Measurements from ENCODE around the gene HPD. TPM values are rescaled to one million over a fixed set of nuclear protein-coding genes. Genes with fewer than 3 reads are reported as not detected.
A peak's percentile ranks its signal among the peaks of the same experiment; 100 is the strongest.
"Not testable (repeated sequence)": the region's sequence is repeated elsewhere in the genome, so short reads cannot be mapped to it uniquely, and the experiment has no call there.

The HPD gene
- polyA plus RNA-seq: 1 to 10 TPM in 2 of 3 donors, under 1 TPM in 1; 0.91 to 4.5 (median 3.5) TPM

DNA sequence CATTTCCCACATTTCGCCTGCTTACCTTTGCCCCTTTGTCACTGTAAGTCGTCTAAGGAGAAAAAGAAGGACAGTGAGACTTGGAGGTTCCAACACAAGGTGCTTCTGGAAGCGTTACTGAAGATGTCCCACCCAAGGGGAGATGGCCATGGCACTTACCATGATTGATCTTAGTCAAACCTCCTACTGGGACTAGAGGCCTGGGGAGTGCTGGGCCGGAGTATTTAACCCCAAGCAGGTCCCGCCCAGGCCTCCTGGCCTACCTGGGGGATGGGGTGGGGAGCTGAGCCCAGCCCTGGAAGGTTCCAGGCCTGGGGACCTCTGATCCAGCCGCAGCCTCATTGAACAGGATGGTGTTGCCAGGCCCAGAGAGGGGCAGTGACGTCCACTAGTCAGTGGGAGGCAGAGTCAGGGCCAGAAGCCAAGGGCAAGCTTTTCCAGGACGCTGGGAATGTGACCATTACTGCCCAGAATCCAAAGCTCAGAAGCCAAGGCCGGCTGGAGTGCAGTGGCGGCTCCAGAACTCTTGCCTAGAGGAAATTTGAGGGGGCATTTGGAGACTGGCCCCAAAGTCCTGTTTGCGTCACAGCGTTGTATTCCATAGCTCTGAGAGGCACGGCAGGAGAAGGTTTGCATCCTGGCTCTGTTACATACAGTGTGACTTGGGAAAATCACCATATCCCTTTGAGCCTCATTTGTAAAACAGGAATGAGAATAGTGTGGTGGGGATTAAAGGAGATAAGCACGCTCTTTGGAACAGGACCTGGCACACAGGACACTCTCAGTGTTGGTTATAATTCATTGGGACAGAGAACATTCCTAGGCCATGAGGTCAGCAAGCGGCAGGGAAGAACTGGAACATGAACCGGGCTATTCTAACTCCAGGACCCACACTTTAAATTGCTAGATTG is at the start of gene HPD:
TSS of gene HPD (minus strand) at position 198 of the 911 bp plus-strand sequence. CDS start at position 162, 36 bp downstream.
- 57 to 60% (median 60%) methylated on average over 16 of the region's 16 CpGs for WGBS, 3 donors

DNA sequence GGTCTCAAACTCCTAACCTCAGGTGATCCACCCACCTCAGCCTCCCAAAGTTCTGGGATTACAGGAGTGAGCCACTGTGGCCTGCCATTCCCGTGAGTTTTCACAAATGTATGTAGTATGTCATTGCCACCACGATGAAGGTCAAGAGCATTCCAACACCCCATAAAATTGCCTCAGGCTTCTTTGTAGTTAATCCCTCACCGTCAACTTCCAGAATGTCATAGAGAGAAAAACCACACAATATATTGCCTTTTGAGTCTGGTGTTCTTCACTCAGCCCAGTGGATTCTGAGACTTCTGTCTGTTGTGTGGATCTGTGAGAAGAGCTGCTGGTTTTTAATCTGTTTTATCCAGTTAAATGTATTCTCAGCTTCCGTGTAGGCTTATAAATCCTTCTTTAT is 47.1 kb upstream of the HPD start:
- 78 to 91% (median 81%) methylated on average over 4 of the region's 4 CpGs for WGBS, 3 donors
- no peak overlapping the region for H3K27ac ChIP-seq (ENCODE audit: low read depth, low read length)

More for the DNA sequence above, at the start of gene HPD:
- no peak within 1 kb of the TSS for H3K27ac ChIP-seq (ENCODE audit: low read depth, low read length)

DNA sequence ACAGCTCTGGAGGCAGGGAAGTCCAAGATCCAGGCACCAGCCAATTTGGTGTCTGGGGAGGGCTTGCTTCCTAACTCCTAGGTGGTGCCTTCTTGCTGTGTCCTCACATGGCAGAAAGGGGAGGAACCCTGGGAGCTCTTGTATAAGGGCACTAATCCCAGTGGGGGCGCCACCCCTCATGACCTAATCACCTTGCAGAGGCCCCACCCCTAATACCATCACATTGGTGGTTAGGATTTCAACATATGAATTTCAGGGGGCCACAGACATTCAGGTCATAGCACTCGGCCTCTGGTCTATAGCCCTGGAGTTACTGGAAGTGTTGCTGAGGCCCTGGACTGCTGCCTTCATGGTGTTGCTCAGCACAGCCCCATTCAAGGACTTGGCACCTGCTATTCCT is 44.5 kb upstream of the HPD start:
- 82 to 96% (median 87%) methylated on average over 2 of the region's 2 CpGs for WGBS, 3 donors
- H3K27ac ChIP-seq (ENCODE audit: low read depth, low read length): no peak overlapping the region

- no peak overlapping the region for H3K27ac ChIP-seq (ENCODE audit: low read depth, low read length)
- WGBS, 3 donors: 93 to 96% (median 96%) methylated on average over 14 of the region's 14 CpGs
These were observed 40.9 kb upstream of the HPD start for GRCh38 chr12:121899590-121899989.

GRCh38 chr12:121898287-121898686 is 39.6 kb upstream of the HPD start:
- no peak overlapping the region for H3K27ac ChIP-seq (ENCODE audit: low read depth, low read length)

GRCh38 chr12:121894633-121895032 is 36.0 kb upstream of the HPD start:
- 54 to 63% (median 59%) methylated on average over 7 of the region's 7 CpGs for WGBS, 3 donors
- H3K27ac ChIP-seq (ENCODE audit: low read depth, low read length): no peak overlapping the region

More at GRCh38 chr12:121898287-121898686, 39.6 kb upstream of the HPD start:
- 65 to 89% (median 85%) methylated on average over 5 of the region's 5 CpGs for WGBS, 3 donors

- no peak overlapping the region for H3K27ac ChIP-seq (ENCODE audit: low read depth, low read length)
- 25 to 72% (median 59%) methylated on average over 1 of the region's 1 CpG for WGBS, 3 donors
These were observed 35.4 kb upstream of the HPD start for GRCh38 chr12:121893961-121894460.

DNA sequence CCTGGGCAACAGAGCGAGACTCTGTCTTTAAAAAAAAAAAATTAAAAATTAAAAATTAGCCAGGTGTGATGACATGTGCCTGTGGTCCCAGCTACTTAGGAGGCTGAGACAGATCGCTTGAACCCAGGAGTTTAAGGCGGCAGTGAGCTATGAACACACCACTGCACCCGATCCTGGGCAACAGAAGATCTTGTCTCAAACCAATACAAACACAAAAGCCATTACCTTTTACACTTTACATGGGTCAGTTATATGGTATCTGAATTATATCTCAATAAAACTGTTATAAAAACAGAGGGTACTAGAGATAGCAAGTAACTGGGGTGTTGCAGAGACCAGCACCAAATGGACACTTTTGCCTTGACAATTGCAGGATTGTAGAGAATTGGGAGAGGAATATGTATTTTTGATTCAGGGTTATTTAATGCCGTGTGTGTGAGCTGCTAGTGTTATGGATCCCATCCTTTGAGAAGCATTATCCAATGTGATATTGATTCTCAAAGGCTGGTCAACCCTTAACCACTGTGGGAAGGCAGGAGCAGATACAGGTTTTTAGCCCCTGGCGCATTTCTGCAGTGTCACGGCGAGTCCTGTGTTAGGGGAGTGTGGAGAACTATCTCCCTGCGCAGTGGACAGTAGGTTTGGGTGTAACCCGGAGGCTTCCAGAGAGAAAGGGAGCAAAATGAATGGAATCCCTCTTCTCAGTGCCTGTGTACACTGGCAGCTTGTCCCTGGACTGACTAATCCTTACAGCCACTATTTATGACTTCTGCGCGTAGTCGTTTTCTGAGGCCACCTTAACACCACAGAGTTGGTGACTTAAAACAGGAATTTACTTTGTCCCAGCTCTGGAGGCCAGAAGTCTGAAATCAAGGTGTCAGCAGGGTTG is 34.3 kb upstream of the HPD start:
- no peak overlapping the region for H3K27ac ChIP-seq (ENCODE audit: low read depth, low read length)
- WGBS, 3 donors: 81 to 92% (median 85%) methylated on average over 13 of the region's 13 CpGs

GRCh38 chr12:121889661-121890060 is 31.0 kb upstream of the HPD start:
- WGBS, 3 donors: 37 to 41% (median 39%) methylated on average over 6 of the region's 6 CpGs
- H3K27ac ChIP-seq (ENCODE audit: low read depth, low read length): not testable (repeated sequence)

- WGBS, 3 donors: 2 to 3% (median 3%) methylated on average over 7 of the region's 7 CpGs
- no peak overlapping the region for H3K27ac ChIP-seq (ENCODE audit: low read depth, low read length)
These were observed 30.6 kb upstream of the HPD start for GRCh38 chr12:121889274-121889624.

GRCh38 chr12:121888478-121889273 is 30.0 kb upstream of the HPD start, which contains the start of gene PSMD9:
Gene PSMD9, plus strand, starts transcription at chr12:121888790. Its CDS starts 67 bp downstream, at chr12:121888857.
- peak within 1 kb of the TSS; percentile 86 for H3K27ac ChIP-seq (ENCODE audit: low read depth, low read length)
- WGBS, 3 donors: 0 to 1% (median 1%) methylated on average over 67 of the region's 67 CpGs

DNA sequence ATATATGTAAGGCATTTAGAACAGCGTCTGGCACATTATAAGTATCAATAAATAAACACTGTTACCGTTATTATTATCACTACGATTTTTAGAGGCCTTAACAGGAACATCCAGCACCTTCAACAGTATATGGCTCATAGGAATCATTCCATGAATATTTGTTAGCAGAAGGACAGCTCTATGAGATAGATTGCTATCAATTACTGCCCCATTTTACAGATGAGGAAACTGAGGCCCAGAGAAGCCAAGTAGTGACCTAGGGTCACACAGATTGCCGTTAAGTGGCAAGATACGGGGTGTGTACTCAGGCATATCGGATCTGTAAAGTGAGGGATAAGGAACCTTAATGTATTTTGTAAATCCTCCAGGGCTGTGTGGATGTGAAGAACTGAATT is 29.4 kb upstream of the HPD start:
- H3K27ac ChIP-seq (ENCODE audit: low read depth, low read length): peak overlapping the region; percentile 65
- WGBS, 3 donors: 47 to 61% (median 52%) methylated on average over 6 of the region's 6 CpGs

- not testable (repeated sequence) for H3K27ac ChIP-seq (ENCODE audit: low read depth, low read length)
- WGBS, 3 donors: 86 to 87% (median 86%) methylated on average over 11 of the region's 11 CpGs
These were observed 26.5 kb upstream of the HPD start for GRCh38 chr12:121885129-121885528.

GRCh38 chr12:121883315-121883660 is 24.6 kb upstream of the HPD start:
- 62 to 71% (median 66%) methylated on average over 4 of the region's 4 CpGs for WGBS, 3 donors
- H3K27ac ChIP-seq (ENCODE audit: low read depth, low read length): no peak overlapping the region

GRCh38 chr12:121876080-121876447 is 17.4 kb upstream of the HPD start:
- WGBS, 3 donors: 78 to 93% (median 83%) methylated on average over 8 of the region's 8 CpGs
- H3K27ac ChIP-seq (ENCODE audit: low read depth, low read length): not testable (repeated sequence)

GRCh38 chr12:121875582-121875981 is 16.9 kb upstream of the HPD start:
- 87 to 91% (median 88%) methylated on average over 6 of the region's 6 CpGs for WGBS, 3 donors
- no peak overlapping the region for H3K27ac ChIP-seq (ENCODE audit: low read depth, low read length)

DNA sequence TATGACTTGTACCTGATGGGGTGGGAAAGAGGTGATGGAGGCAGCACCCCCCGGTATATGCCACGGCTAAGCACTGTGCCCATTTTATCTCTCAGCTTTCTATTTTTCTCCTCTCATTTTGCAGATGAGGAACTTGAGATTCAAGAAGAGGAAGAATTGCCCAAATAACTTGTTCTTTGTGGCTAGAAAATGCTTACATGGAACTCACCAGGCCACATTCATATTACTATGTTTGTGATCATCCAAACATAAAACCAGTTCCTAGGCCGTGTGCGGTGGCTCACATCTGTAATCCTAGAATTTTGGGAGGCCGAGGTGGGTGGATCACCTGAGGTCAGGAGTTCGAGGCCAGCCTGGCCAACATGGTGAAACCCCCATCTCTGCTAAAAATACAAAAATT is 15.4 kb upstream of the HPD start:
- no peak overlapping the region for H3K27ac ChIP-seq (ENCODE audit: low read depth, low read length)
- 62 to 94% (median 66%) methylated on average over 6 of the region's 6 CpGs for WGBS, 3 donors

DNA sequence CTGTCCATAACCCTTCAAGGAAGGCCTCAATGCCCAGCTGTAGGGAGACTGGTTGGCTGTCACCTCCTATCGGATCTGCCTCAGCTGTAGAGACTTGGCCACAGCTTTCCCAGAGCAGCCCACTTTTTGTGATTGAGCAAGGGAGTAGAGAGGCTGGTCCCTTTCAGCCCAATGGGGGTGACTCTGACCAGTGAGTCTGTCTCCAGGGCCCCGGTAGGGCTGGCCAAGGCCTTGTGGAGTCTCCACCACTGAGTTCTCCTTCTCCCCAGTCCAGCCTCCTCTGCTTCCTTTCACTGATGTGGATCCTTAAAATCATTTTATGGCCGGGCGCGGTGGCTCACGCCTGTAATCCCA is 14.5 kb upstream of the HPD start:
- H3K27ac ChIP-seq (ENCODE audit: low read depth, low read length): no peak overlapping the region
- 83 to 91% (median 88%) methylated on average over 6 of the region's 6 CpGs for WGBS, 3 donors

Measured in adipose tissue (tissue), 3 donors.